HG02610 (cell line): ENCODE results near the gene ZNF711.
"Not testable (repeated sequence)": the region's sequence is repeated elsewhere in the genome, so short reads cannot be mapped to it uniquely, and the experiment has no call there.

Experiments used
- ATAC-seq: cut with Tn5 transposase; IDR thresholded peaks from one replicate; pipeline ENCODE4 v1.9.1; 2021; ENCODE audit warnings: mild to moderate bottlenecking, moderate library complexity; ENCODE audit not compliant: unreplicated experiment

ZNF711 gene

DNA sequence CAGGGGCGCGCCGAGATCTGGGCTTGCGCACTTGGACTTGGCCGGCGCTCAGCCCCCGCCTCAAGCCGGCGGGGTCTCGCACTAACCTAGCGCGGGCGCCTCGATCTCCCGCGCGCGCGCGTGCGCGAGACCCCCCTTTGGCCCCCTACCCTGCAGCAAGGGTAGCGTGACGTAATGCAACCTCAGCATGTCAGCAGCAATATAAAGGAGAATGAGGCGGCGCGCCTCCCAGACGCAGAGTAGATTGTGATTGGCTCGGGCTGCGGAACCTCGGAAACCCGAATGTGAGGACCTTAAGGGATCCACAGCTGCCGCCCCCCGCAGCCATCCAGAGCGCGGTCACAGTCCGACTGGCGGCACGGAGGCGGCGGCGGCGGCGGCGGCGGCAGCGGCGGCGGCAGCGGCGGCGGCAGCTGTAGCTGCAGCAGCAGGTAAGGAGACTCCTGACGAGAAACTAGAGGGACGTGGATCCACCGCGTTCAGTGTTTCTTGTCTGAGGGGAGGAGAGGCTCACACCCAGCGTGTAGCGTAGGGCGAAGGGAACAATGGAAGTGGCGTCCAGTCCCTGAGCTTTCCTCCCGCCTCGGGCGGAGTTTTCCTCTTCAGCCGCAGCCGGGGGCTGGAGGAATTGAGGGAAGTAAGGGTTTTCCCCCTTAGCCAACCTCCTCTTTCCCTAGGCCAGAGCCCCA, at the start of gene ZNF711, which contains the start of gene SATL1:
Gene ZNF711, plus strand, starts transcription at position 231 of the 689 bp plus-strand sequence. CDS start 3,582 bp downstream, outside the sequence.
Gene SATL1, minus strand, starts transcription at position 19 of the 689 bp plus-strand sequence. CDS start 134,811 bp downstream, outside the sequence.
- peak; percentile 43 for ATAC-seq

DNA sequence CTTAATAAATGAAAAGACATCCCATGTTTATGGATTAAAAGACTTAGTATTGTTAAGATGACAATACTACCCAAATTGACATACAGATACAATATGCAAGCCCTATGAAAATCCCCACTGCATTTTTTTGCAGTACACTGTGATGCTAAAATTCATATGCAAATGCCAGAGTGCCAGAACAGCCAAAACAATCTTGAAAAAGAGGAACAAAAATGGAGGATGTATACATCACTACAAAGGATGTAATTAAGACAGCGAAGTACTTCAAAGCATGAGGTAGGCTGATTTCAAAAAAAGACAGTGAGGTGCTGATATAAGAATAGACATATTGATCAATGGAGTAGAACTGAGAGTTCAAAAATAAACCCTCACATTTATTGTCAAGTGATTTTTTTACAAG, 47.5 kb upstream of the ZNF711 start:
- ATAC-seq = no peak

DNA sequence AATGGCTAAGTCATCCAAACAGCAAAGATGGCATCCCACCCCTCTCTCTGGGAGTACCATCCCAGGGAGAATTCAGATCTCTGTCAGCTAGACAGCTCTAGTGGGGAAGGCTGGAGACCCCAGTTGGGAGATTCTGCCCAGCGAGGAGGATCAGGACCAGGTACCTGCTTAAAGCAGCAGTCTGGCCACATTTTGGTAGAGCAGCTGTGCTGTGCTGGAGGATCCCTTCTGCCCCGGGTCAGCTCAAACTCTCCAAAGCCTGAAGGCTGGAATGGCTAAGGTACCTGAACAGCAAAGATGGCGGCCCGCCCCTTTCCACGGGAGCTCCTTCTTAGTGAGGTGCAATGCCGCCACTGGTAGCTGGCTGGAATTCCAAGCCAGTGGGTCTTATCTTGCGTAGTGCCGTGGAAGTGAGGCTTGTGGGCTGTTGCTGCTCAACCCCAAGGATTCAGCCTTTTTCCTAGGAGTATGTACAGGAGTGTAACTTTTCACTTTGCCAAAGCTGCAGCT, 40.3 kb upstream of the ZNF711 start:
- no peak for ATAC-seq

DNA sequence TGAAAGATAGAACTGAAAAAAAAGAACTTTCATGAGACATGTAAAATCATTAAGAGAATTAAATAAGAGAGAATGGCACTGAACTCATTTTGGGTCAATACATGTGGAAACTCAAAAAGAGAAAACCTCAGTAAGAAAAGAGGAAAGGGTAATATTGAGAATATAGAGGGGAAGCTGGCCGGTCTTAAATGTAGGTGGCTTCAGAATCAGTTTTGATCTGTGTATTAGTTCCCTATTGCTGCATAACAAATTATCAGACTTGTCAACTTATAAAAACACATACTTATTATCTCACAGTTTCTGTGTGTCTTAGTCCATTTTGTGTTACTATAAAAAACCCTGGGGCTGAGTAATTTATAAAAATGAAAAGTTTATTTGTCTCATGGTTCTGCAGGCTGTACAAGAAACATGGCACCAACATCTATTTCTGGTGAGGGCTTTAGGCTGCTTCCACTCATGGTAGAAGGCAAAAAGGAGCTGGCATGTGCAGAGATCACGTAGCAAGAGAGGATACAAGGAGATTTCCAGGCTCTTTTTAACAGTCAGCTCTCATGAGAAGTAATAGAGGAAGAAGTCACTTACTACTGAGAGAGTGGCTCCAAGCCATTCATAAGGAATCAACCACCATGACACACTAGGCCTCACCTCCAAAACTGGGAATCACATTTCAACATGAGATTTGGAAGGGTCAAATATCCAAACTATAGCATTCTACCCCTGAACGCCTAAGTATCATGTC, 29.8 kb upstream of the ZNF711 start:
- no peak for ATAC-seq

DNA sequence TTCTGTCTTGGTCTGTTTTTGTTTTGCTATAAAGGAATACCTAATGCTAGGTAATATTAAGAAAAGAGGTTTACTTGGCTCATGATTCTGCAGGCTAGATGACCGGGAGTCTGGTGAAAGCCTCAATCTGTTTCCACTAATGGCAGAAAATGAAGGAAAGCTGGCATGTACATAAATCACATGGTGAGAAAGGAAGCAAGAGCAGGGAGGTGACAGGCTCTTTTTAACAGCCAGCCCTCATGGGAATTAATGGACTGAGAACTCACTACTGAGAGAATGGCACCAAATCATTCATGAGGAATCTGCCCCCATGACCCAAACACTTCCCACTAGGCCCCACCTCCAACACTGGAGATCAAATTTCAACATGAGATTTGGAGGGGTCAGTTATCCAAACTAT, 27.8 kb upstream of the ZNF711 start:
- no peak for ATAC-seq

DNA sequence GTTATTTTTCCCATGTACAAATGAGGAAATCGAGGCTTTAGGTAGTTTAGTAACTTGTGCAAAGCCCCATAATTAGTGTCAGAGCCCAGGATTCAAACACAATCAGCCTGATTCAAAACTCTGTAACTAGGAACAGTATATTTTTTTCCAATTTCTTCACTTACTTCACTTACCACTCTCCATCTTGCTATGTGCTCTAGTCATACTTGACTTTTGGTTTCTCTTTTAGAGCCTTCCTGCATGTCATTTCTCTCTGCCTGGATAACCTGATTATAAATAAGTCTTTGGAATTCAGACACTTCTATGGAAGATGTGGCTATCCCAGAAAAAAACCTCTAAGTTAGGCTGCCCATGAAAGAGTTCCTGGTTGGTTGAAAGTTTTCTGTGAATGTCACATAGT, 22.4 kb upstream of the ZNF711 start:
- no peak for ATAC-seq

DNA sequence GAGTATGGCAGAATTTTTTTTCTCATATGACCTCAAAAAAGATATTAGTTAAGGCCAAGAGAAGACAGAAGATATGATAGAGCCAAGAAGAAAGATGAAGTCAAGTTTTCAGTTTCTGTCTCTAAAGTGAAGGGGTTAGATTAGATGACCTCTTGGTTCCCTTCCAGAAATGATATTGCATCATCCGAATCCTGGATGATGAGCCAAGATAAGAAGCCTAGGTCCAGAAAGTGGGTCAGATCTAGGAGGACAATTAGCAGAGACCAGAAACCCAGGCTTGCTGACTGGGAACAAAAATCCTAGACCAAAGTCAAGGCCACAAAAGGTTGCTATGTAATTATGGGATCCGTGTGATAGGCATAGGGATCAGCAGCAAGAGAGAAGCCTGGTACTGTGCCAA, 20.4 kb upstream of the ZNF711 start:
- no peak for ATAC-seq

DNA sequence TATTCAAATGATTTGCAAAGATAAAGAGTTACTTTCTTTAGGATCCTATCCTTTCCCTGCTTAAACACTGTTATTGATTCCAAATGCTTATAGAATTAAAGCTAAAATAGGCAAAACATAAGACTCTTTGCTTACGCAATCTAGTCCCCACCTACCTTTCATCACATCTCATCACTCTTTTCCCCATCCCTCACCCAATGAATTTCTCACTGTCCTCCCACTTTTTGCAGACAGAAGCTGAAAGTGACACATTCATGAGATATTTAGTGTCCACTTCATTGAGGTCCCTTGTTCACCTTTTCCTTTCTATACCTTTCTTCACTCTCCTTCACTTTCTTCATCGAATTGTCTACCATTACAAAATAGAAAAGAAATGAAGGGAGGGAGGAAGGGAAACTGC, 636 bp upstream of the ZNF711 start:
- no peak for ATAC-seq

DNA sequence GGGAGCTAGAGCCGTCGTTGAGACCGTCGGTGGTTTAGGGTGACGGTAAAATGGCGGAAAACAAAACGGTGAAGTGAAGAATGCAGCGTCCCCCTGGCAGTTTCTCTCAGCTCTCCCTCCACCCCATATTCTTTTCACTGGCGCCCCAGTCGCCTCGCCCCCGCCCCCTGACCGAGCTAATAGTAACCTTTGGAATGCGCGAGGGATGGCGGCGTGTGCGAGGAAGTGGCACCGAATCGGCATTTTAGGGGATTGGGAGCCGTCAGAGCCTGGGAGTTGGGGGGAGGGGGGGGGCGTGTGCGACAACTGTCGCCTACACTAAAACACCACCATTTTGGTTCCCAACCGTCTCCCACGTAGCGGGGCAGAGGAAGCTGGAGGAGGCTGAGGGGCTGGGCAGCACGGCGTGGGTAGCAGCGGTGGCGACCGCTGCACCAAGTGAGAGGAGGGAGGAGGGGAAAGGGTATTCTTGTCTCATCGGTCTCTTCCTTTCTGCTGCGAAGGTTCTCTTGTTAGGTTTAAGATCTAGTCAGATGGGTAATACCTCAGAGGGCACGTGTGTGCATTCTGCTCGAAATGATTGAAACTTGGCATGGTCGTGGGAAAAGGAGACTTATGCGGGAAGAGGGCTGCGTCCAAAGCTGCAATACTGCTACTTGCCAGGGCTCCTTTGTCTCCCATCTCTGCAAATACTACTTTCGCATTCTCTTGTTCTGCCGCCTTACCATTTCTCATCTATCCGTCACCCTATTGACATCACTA, 840 bp downstream of the ZNF711 start:
- no peak for ATAC-seq

DNA sequence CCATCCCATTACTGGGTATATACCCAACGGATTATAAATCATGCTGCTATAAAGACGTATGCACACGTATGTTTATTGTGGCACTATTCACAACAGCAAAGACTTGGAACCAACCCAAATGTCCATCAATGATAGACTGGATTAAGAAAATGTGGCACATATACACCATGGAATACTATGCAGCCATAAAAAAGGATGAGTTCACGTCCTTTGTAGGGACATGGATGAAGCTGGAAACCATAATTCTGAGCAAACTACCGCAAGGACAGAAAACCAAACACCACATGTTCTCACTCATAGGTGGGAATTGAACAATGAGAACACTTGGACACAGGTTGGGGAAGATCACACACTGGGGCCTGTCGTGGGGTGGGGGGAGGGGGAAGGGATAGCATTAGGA, 41.5 kb downstream of the ZNF711 start:
- ATAC-seq = not testable (repeated sequence)

DNA sequence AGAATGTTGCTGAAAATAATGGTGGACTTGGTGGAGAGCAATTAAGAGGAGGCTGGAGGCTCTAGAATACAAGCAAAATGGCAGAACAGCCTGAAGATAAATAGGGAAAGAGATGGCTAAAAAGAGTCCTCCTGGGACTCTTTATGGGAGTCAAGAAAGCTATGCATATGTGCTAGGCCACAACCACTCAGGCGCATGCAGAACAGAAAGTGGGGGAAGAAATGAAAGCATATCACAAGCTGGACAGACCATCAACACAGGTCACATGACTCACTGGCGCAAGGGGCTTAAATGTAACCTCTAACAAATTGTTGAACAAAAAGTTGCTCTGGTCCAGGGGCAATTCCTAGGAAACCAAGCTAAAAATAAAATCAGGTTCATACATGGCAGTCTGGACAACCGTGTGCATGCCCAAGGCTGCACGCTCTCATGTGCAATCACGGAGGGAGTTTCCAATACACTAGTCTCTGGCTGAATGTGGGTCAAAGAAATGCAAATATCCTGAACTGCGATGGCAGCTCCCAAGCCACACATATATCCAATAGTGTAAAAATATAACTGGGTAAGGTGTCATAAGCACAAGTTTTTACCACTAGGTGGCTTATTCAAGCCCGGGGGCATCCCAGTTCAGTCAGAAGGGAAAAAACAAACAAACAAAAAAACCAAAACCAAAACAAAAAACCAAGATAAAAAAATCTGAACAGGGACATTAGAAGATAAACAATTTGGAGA, 45.4 kb downstream of the ZNF711 start:
- peak; percentile 60 for ATAC-seq

DNA sequence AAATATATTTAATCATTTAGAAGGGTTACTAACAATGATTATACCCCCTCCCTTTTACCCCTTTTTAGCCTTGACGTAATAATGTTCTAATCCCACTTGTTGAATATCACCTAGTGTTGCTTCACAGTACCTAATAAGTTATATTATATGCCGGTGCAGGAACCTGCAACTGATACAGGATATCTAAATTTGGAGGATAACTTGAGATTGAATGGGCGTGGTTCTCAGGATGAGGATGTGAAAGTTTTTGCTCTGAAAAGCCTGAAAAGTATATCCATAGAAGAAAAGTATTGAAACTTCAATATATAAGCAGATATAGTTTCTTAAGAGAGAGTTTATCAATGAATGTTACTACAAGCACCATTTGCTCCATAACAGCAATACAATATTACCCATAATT, 59.8 kb downstream of the ZNF711 start:
- no peak for ATAC-seq

DNA sequence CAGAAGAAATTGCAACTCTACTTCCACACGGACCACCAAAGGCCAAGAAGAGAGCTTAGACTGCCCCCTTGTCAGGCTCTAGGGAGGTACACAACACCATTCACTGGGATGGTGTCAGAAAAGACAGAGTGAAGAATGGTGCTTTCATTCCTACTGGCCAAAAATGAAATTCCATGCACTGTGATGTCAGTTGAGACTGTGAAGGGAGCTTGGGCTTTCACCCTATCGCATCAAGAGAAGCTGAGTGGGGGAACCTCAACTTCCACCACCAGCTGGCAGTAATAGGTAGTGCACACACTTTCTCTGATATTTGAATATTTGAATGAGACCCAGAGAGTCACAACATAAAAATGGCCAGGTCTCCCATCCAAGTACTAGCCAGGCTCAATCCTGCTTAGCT, 65.9 kb downstream of the ZNF711 start:
- no peak for ATAC-seq

DNA sequence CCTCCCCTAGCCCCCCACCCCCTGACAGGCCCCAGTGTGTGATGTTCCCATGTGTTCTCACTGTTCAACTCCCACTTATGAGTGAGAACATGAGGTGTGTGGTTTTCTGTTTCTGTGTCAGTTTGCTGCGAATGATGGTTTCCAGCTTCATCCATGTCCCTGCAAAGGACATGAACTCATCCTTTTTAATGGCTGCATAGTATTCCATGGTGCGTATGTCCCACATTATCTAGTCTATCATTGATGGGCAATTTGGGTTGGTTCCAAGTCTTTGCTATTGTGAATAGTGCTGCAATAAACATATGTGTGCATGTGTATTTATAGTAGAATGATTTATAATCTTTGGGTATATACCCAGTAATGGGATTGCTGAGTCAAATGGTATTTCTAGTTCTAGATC, 67.6 kb downstream of the ZNF711 start:
- not testable (repeated sequence) for ATAC-seq
